CD1c-positive myeloid dendritic cell (primary cell): Measurements from ENCODE around the gene CHI3L1.

ENCODE experiments used
- DNase-seq: peaks from one replicate; pipeline ENCODE4 v3.0.0-alpha.2; 2016; ENCODE audit errors: extremely low spot score

The CHI3L1 gene

GRCh38 chr1:203133970-203134725 is 52.4 kb downstream of the CHI3L1 start:
- DNase-seq, result peak; percentile 84

GRCh38 chr1:203131548-203132200 is 54.8 kb downstream of the CHI3L1 start:
- DNase-seq, result no peak

GRCh38 chr1:203130358-203130985 is 56.0 kb downstream of the CHI3L1 start:
- DNase-seq, result no peak

GRCh38 chr1:203129501-203130231 is 56.8 kb downstream of the CHI3L1 start:
- peak; percentile 53 for DNase-seq
